ENCODE data around the gene DYNC2H1. TPM values are rescaled to one million over a fixed set of nuclear protein-coding genes. Genes with fewer than 3 reads are reported as not detected.

DYNC2H1 gene
- polyA plus RNA-seq, 1 experiment = 6.1 TPM

- no peaks in the 10 kb centered on the region for H3K27me3 ChIP-seq (ENCODE audit: control insufficient read depth, insufficient read depth, low read length)
- no peak for DNase-seq (ENCODE audit: low read depth)
- CTCF ChIA-PET = no interaction called here
- H3K4me3 ChIP-seq (ENCODE audit: low read depth, low read length) = no peak overlapping the region
- no peak for TF ChIP-seq CTCF (IDR thresholded peaks at IDR 0.05; ENCODE audit: insufficient read depth, low read depth, low read length)
- H3K36me3 ChIP-seq (ENCODE audit: control insufficient read depth, insufficient read depth, low read length) = no peaks in the 10 kb centered on the region; the same call in 1 of the 2 replicates
- POLR2A ChIA-PET = no interaction called here
Observed at GRCh38 chr11:103294516-103294915, 185.3 kb downstream of the DYNC2H1 start.

- H3K27me3 ChIP-seq (ENCODE audit: control insufficient read depth, insufficient read depth, low read length) = no peaks in the 10 kb centered on the region
- no peak overlapping the region for H3K4me3 ChIP-seq (ENCODE audit: low read depth, low read length)
- no peak for TF ChIP-seq CTCF (IDR thresholded peaks at IDR 0.05; ENCODE audit: insufficient read depth, low read depth, low read length)
- POLR2A ChIA-PET = no interaction called here
- no peak for DNase-seq (ENCODE audit: low read depth)
- no peaks in the 10 kb centered on the region; the same call in 1 of the 2 replicates for H3K36me3 ChIP-seq (ENCODE audit: control insufficient read depth, insufficient read depth, low read length)
- CTCF ChIA-PET = no interaction called here
Observed at GRCh38 chr11:103295704-103296103, 186.5 kb downstream of the DYNC2H1 start.

- POLR2A ChIA-PET = no interaction called here
- DNase-seq (ENCODE audit: low read depth) = no peak
- TF ChIP-seq CTCF (IDR thresholded peaks at IDR 0.05; ENCODE audit: insufficient read depth, low read depth, low read length) = no peak
- no peaks in the 10 kb centered on the region for H3K27me3 ChIP-seq (ENCODE audit: control insufficient read depth, insufficient read depth, low read length)
- no peak overlapping the region for H3K4me3 ChIP-seq (ENCODE audit: low read depth, low read length)
- no peaks in the 10 kb centered on the region; the same call in 1 of the 2 replicates for H3K36me3 ChIP-seq (ENCODE audit: control insufficient read depth, insufficient read depth, low read length)
- CTCF ChIA-PET = no interaction called here
Observed at GRCh38 chr11:103297900-103298299, 188.7 kb downstream of the DYNC2H1 start.

GRCh38 chr11:103315248-103315647 lies 206.0 kb downstream of the DYNC2H1 start:
- Histone ChIP-seq H3K27me3 (ENCODE audit: control insufficient read depth, insufficient read depth, low read length) (no peaks in the 10 kb centered on the region), H3K36me3 (ENCODE audit: control insufficient read depth, insufficient read depth, low read length) (no peaks in the 10 kb centered on the region), H3K4me3 (ENCODE audit: low read depth, low read length) (no peak overlapping the region)
- no peak for TF ChIP-seq CTCF (IDR thresholded peaks at IDR 0.05; ENCODE audit: insufficient read depth, low read depth, low read length)
- DNase-seq (ENCODE audit: low read depth) = no peak
- CTCF ChIA-PET = interaction anchor here (0.6 to 1.5 kb wide), 7 partner anchors 9 to 1875 kb away, joined by 3 to 5 read pairs (median 4); no protein-coding TSS in a partner anchor
- POLR2A ChIA-PET = no interaction called here

GRCh38 chr11:103317118-103317517 lies 207.9 kb downstream of the DYNC2H1 start:
- CTCF ChIA-PET = interaction anchor here (0.6 to 0.9 kb wide), 2 partner anchors 64 to 116 kb away, joined by 3 read pairs; no protein-coding TSS in a partner anchor
- no peak overlapping the region for H3K4me3 ChIP-seq (ENCODE audit: low read depth, low read length)
- H3K27me3 ChIP-seq (ENCODE audit: control insufficient read depth, insufficient read depth, low read length) = no peaks in the 10 kb centered on the region
- POLR2A ChIA-PET = no interaction called here
- no peak for DNase-seq (ENCODE audit: low read depth)
- TF ChIP-seq CTCF (IDR thresholded peaks at IDR 0.05; ENCODE audit: insufficient read depth, low read depth, low read length) = no peak
- no peaks in the 10 kb centered on the region for H3K36me3 ChIP-seq (ENCODE audit: control insufficient read depth, insufficient read depth, low read length)

All from BJ (cell line).